ENCODE measurements around the gene ICA1.
"Not testable (repeated sequence)": the region's sequence is repeated elsewhere in the genome, so short reads cannot be mapped to it uniquely, and the experiment has no call there.

Gene ICA1

DNA sequence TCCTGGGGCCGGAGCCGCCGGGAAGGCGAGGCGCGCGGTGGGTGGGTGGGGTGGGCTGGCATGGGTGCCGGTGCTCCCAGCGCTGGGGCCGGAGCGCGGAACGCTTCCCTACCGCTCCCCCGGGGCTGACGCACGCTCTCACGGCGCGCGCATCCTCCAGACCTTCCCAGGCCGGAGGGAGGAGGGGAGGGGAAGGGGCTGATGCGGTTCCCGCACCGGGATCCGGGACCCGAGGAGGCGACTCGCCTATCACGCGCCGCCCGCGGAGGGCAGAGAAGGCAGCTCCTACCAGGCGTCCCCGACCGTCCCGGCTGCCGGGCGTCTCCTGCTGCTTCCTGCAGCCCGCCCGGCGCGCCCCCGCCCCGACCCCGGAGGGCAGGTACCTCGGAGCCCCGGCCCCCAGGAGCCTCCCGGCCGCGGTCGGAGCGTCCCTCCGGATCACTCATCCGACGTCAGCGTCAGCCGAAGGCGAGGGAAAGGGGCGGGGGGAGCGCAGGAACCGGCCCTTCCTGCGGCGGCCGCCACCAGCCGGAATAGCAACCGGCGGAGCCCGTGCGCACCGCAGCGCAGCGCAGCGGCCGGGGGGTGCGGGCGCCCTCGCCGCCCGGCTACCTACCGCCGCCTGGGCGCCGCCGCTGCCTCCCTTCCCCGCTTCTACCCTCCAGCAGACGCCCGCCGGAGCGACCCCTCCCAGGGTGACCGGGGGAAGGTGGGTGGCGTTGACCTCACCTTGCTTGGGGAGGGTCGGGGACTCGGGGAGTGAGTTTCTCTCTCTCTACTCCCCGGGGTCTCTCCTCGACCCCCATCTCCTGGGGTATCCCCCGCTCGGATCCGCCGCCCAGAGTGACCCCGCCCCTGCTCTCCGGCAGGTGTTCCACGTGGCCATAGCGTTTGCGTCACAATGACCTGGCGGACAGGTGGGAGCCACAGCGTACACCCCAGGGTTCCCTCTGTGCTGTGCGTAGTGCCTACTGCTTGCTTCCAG, at the start of gene ICA1:
TSS of gene ICA1 (minus strand) at position 457 of the 985 bp plus-strand sequence. CDS start 26,241 bp downstream, outside the sequence.
- no peak for DNase-seq

DNA sequence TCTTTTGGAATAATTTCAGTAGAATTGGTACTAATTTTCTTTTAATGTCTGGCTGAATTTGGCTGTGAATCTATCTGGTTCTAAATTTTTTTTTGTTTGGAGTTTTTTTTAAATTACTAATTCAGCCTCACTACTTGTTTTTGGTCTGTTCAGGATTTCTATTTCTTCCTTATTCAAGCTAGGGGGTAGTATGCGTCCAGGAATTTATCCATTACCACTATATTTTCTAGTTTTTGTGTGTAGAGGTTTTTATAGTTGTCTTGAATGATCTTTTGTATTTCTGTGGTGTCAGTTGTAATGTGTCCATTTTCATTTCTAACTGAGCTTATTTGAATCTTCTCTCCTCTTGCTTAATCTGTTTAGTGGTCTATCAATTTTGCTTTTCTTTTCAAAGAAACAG, 48.9 kb upstream of the ICA1 start:
- no peak for DNase-seq

DNA sequence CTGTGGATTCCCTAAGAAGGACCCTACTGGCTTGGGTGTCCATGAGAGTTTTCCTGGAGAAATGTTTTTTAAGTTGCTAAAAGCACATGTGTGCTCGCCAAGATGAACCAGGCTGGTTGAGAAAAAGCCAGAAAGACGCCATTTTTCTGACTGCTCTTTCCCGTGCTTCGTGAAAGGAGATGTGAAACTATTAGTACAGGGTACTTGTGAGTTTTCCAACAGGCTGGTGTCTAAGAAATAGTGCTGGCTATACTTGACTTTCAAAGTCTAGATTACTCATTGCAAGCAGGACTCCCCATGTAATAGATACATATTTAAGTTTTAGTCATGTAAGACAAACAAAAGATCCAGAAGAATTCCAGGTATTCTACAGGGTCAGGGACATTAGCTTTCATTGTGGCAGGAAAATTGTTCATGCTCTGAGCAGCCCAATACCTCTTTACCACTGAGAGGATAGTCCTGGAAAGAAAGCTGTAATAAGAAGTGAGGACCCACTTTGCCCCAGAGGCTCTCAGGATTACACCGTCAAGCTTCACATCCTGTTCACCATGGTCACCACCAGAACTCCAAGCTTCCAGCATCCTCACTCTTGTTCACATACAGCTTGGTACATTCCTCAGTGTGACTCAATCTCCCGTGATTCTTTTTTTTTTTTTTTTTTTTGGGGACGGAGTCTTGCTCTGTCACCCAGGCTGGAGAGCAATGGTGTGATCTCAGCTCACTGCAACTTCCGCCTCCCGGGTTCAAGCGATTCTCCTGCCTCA, 43.8 kb upstream of the ICA1 start:
- DNase-seq: no peak

DNA sequence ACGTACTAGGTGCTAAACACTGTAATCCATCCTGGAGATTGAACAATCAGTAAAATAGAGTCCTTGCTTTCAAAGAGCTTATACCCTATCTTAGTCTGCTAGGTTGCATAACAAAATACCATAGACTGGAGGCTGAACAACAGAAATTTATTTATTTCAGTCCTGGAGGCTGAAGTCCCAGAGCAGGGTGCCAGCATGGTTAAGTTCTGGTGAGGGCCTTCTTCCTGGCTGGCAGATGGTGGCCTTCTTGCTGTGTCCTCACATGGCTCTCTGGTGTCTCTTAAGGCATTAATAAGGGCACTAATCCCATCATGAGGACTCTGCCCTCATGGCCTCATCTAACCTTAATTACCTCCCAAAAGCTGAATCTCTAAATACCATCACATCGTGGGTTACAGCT, 43.1 kb upstream of the ICA1 start:
- DNase-seq: no peak

DNA sequence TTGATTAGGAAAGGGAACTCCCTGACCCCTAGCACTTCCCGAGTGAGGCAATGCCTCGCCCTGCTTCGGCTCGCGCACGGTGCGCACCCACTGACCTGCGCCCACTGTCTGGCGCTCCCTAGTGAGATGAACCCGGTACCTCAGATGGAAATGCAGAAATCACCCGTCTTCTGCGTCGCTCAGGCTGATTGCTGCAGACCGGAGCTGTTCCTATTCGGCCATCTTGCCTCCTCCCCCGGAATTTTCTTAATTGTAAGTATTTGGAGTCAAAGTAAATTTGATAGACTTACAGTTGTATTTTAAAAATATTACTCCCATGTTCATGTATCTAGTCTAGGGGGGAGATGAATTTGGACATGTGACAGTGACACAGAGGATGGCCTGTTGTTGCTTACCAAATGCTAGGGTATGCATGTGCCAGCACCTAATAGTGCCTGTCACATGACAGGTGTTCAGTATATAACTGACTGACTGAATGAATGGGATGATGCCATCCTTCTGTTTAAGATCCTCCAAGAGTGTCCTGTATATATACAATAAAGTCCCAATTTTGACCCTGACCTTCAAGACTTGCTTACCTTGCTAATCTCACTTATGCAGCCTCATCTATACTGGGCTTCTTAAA, 42.0 kb upstream of the ICA1 start:
- DNase-seq: no peak

DNA sequence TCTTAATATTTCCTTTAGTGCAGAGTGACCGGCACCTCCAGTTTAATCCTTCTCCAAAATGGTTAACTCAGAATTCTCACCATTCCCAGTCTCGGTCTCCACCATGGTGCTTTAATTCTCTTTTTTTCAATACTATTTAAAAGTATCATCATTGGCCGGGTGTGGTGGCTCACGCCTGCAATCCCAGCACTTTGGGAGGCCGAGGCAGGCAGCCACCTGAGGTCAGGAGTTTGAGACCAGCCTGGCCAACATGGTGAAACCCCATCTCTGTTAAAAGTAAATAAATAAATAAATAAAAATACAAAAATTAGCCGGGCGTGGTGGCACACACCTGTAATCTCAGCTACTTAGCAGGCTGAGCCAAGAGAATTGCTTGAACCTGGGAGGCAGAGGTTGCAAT, 35.1 kb upstream of the ICA1 start:
- DNase-seq: not testable (repeated sequence)

DNA sequence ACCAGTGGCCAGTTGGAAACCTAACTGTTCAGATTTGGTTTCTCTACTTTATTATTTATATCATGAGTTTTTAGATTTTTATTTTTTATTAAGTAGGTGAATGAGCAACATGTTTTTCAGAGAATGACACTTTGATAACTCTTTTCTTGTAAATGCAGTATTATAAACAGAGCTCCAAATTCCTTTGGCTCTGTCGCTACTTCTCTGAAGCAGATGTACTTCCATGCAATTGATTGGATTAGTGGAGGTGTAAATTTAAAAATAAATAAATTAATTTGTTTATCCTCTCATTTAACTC, 34.3 kb upstream of the ICA1 start:
- DNase-seq: no peak

DNA sequence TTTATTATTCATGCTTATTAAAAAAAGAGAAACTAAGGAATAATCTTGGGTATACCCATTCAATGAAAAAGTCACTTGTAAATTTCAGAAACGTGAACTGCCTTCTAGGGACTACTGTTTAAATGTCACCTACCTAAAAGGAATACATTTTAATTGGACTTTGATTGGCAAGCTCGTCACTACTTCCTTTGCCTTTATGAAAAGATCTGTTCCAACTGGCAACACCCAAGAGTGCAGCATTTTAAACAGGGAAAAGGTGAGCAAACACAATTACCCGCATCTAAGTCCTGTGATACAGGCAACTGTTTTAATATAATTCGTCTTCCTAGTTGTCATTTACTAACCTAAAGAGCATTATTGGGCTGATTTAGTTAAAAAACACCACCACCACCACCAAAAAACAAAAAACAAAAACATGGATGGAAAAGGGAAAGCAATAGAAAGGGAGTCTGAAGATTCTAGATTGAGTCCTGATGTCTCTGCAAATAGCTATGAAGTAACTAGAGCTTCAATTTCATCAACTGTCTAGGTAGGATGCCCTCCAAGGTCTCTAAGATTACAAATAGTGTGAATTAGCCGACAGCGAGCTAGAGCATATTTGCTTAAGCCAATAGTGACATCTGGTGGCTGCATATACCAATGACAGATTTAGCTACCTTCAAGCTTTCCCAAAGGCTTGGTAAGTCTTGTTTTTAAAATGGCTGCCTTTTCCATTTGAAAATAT, 33.8 kb upstream of the ICA1 start:
- peak; percentile 11 to 30 for DNase-seq

DNA sequence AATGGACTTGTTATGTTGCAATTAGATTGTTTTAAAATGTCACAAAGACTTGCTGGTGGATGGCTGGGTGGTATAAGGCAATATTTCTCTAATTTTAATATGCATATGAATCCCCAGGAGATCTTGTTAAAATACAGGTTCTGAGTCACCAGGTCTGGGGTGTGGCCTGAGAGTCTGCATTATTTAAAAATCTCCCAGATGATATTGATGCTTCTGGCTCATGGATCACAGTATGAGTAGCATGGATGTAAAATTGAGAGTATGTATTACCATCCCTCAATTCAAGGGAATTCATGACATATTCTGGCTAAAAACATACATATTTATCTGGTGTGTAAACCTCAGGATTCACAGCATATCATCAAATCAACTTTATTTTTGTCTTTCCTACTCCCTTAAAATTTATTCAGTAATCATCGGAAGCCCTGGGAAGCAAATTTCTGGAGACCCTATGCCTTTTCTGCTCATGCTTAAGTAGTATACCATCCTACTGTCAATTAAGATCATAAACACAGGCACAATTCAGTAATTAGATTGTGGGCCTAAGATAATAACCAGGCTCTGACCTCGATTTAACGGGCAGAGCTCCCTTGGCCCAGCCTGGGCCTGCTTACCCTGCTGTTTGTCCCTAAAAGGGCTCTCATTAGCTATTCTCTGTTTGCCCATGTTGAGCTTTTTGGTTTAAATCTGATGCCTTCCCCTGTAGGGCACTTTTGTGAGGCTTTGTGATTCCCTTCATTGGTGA, 29.6 kb upstream of the ICA1 start:
- no peak for DNase-seq

DNA sequence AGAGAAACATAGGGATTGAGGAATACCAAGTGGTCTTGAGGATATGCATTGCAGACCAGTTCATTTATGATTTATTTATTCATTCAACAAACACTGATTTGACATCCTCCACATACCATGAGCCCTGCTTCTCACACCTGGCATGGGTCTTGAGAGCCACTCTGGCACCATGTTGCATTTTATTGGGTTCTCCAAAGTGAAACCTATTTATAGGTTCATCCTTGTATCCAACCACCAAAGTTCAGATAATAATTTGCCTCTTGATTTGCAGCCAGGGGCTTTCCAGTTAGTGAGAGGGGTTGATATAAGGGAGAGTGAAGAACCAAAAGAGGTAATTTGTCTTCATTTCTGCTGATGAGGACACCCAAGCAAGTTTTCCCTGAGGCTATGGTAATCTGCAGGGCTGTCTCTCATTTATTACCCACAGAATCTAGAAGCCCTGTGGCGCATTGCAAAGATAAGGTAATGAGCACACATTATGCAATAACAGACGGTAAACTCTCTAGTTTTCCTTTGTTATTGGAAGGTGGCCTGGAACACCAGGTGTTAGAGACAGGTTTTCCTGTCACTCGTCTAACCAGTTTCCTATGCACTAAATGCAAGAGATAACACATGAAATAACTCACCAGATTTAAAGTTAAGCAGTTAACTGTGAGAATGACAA, 28.8 kb upstream of the ICA1 start:
- no peak for DNase-seq

DNA sequence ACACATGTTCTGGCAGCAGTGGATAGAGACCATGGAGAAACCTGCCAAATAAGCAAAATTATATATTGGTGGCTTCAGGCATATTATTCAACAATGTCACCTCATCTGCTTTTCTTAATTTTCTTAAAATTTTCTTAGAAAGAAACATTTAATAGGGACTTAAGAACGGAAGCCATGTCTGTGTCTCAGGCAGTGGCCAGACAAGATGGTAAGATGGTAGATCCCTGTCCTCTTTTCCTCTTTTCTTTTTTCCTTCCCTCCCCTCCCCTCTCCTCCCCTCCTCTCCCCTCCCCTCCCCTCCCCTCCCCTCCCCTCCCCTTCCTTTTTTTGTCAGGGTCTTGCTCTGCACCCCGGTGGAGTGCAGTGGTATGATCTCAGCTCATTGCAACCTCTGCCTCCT, 24.2 kb upstream of the ICA1 start:
- DNase-seq: no peak

DNA sequence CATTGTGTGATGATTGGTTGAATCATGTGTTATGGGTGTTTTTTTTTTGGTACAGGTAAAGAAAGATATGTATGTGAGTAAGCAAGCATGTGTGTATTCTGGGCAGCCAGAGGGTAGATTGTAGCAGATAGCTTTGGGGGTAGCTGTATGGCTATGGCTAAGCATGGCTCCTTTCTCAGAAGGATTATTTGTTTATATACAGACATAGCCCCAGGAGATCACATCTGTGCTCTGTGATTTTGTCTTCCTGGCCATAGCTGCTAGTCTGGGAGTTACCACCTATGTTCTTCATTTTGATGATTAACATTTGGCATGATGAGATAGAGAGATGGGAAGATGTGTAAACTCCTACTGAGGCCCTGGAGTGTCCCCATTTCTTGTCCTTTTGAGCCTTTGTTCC, 23.2 kb upstream of the ICA1 start:
- DNase-seq: no peak

DNA sequence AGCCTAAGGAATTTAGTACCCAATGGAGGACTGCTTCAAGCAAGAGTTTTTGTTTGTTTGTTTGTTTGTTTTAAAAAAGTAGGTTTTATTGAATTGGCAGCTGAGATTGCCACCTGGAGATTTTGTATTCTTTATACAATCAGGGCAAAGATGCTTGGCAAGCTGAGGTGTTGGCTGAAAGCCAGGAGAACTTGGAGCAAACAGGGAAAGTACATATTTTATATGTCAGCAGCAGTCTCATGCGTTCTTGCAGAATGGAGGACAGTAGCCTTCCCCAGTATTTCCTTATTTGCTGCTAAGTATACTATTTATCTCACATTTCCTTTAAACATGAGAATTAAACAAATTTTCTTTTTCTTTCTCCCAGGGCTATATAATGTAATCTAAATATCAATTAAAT, 22.6 kb upstream of the ICA1 start:
- no peak for DNase-seq

DNA sequence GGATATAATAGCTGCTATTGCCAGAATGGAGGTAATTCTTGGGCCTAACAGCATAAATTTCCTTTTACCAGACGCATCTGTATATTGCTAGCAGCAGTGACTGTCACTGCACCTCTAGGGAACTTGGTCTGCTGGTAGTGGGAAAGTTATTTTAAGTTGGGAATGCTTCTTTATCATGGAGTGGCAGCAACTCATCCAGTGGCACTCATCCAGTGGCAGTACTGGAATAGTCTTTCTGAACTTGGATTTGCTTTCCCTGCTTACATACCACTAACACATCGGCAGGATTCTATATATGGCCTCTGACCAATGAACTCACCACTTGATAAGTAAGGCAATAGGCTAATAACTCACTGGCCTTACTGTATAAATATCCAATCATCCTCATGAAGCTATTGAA, 22.0 kb upstream of the ICA1 start:
- no peak for DNase-seq

DNA sequence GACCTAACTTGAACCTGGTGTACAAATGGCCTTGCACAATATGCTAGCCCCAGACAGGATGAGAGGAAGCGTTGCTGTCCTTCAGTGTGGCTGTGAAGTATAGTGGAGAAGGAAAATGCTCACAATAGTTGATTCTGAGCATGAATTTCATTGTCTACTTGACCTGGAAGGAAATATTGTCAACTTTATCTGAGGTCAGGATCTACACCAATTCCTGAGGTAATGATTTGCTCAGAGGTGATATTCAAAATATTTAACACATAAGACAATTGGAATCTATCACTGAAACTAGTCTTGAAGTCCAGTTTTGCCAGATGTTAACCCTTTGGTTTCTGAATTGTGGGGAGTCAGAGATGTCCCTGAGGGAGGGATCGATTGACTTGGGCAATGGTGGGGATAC, 20.9 kb upstream of the ICA1 start:
- no peak for DNase-seq

DNA sequence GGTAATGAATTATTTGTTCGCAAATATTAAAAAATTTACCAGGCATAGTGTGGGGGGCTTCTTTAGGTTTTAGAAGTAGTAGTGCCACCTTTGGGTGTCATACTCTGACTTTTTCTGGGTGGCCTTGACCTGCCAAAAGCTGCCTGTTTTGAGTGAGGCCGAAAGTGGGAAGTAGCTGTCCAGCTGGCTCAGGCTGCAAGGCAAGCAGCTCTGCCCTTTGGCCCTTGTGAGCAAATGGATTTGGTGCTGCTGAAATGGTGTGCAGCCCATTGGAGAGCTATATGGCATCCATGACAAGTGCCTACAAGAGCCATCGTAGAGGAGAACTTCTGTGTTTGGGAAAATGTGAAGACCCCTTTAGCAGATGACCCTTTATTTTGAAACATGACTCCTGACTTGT, 20.2 kb upstream of the ICA1 start:
- DNase-seq: no peak

DNA sequence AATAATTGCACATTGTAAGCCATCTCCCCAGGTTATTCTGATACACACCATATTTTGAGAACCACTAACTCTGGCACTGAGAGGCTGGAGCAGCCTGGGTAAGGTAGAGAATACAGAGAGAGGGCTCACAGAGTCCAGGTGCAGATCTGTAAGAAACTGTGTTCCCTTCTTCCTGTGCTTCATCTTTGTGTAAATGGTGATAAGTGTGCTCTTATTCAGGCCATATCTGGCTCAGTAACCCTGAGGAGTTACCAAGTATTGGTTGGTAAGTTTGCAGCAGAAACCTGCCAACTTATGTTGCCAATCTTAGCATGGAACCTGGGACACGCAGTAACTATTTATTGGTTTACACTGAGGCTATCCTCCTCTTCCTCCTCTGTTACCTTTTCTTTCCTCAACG, 16.2 kb upstream of the ICA1 start:
- no peak for DNase-seq

DNA sequence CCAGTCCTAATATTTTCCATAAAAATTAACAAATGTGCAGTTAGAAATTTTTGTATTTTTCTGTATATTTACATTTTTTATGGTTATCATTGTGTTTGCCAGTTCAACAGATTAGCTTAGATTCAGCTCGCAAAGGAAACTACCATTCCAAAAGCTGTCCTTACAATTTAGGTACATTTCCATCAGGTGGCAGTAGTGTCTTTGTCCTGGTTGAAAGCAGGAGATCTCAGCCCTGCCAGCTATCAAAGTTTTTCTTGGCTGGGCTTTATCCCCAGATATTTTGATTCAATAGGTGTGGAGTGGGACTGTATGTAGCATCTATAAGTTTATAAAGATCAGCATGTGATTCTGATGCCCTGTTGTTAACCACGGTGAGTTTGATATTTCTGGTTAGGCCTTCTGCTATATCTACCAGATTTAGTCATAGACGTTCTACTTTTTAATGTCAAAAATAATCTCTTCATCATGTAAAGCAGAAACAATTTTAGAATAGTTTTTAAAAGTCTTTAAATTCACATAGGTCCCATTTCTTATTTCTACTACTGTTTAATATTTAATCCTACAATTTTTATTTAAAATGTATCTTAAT, 15.5 kb upstream of the ICA1 start:
- DNase-seq: no peak

DNA sequence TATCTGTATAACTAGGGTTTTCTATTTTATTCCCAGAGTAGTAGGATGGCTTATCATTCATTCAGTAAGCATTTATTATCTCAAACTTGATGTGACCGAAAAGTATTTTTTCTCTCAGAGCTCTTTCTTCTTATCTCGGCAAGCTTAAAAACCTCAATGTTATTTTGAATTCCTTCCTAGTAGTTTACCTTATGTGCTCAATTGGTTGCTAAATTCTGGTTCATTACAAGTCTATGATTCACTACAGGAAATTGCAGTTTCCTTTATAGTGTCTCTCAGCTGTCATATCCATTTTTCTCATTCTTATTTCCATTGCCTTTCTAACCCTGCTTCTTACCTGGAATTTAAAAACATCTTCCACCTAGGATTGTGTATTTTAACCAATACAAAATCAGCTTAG, 12.6 kb upstream of the ICA1 start:
- no peak for DNase-seq

DNA sequence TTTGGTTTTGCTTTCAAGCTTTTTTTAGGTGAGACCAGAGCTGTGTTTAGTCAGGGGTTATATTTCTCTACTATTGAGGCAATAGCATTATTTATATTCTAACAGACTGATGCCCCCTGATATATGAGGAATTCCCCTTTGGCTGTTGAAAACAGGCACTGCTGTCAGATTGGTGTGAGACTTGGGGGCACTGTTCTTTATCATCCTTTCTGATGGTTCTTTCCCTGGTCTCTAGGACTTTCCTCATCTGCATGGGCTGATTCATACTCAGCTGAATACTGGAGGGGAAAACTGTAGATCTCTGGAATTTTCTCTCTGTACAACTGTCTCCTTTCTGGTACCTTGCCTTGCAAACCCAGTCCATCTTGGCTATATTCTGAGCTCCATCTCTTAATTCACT, 10.0 kb upstream of the ICA1 start:
- DNase-seq: no peak

DNA sequence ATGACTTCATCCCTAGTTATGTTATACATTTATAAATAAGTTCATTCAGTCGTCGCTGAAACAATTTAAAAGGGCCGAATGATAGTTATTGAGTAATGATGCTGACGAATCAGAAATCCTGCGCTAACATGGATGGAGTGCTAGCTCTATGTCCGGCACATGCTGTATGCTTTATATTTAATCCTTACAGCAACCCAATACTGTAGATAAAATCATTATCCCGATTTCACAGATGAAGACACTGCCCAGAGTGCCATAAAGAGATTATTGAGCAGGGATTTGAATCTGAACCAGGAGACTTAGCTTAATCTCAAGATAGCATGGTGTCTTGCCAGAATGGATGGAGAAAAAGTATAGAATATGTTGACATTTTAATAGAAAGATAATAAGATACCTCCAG, 1.1 kb upstream of the ICA1 start:
- DNase-seq: no peak
